Stimulated activated CD8-positive, alpha-beta memory T cell treated with anti-CD3 and anti-CD28 coated beads, Interleukin-15, amount 100 ng/mL, for 4 hours (primary cell): Measurements from ENCODE around the gene EPO.
"Not testable (repeated sequence)": the region's sequence is repeated elsewhere in the genome, so short reads cannot be mapped to it uniquely, and the experiment has no call there.

ENCODE experiments used
- DNase-seq, 2 donors: peaks; one replicate each; pipeline ENCODE4 v3.0.0-alpha.2; 2020; ENCODE audit warnings: low read depth in 2 of 2

EPO gene

GRCh38 chr7:100682991-100683658 lies 37.1 kb upstream of the EPO start:
- DNase-seq: no peak

DNA sequence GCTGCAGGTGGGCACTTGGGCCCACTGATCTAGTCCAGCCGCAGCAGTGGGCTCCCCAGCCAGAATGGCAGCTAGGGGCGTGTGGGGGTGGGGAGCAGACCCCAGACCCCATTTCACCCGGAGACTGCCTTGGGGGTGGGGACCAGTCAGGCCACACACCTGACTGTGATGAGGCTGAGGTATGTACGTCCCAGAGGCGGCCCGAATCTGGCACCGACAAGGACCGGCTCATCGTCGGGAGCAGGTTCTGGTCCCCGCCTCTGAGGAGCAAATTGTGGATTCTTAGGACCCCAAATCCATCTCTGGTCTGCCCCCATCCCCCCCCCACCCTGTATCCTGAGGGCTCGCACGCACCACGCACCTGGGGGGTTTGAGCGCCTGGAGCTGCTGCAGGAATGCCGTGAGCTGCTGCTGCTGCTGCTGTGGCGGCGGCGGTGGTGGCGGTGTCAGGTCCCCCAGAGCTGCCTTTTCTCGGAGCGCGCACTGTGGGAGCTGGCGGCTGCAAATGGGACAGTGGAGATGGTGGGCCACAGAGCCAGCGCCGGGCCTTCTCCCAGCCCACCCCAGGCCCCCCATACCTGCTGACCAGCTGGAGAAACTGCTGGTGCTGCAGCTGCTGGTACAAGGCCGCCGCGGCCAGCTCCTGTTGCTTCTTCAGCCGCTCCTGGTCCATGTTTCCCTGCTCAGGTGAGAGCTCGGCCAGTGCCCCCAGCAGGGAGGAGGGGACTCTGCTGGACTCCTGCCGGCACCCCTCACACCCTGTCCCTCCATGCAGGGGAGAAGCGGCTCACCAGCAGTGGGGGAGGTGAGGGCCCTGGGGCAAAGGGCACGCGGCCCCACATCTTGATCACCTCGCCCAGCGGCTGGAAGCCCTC lies 36.4 kb upstream of the EPO start:
- no peak for DNase-seq

GRCh38 chr7:100684534-100685042 lies 35.7 kb upstream of the EPO start:
- DNase-seq: no peak

DNA sequence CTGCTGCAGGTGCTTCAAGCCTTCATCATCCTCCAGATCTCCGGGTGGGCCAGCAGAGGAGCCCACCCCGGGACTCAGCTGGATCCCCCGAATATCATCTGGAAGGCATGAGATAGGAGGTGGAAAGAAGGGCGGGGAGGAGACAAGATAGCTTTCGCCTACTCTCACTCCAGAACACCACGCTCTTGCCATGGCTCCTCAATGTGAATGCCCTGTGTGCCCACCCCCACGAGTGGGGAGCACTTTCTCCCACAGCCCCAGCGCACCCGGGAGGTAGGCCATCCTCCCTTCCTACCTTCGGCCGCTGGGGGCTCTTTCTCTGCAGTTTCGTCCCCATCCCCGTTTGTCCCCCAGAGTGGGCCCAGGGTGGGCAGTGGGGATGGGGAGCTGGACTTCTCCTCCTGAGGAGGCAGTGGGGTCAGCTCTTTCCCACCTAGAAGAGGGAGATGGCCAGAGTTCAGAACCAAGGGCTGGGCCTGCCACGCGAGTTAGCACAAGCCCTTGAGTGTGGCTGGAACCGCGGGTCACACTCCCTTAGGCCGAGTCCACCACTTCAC lies 35.1 kb upstream of the EPO start:
- no peak for DNase-seq

DNA sequence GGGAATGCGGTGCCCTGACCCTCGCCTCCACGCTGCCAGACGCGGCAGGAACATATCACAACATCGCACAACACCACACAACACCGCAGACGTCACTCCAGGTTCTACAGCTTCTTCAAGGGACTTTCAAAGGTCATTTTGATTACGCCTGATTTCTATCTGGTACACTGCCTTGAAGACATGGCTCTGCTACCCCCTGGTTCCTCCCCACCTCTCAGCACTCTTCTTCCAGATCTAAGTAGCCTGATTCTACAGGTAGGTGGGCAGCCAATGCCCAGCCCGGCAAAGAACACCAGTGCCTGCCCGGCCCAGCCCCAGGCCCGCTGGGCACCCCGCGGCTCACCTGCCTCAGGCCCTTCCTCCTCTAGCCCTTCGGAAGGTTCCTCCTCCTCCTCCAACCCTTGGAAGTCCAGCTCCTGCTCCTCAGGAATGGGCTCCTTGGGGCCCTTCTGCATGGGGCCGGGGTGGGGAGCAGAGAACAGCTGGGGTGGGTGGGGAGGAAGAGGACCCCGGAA lies 34.6 kb upstream of the EPO start:
- DNase-seq: no peak

DNA sequence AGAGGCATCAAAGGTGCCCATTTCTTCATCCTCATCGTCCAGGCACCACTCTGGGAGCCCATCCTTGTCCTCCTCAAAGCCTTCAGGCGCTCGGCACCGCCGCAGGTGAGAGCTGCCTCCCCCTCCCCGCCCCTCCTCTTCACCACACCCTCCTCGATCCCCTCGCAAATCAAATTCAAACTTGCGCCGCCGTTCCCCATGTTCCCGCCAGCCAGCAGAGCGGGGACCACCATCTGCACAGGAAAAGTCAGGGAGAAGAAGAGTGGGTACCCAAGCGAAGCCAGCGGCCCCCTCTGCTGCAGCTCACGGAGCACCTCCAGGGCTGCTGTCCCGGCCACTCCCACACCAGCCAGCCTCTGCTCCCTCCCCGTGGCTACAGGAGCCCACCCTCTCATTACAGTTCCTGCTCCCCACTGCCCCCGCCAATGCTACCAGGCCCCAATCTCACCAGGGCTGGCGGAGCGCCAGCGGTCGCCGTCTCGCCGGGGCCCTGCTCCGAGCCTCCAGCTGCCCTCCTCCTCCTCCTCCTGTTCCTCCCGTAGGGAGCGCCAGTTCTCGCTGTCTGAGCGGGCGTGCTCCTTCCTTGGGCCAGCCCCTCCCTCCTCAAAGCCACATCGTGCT lies 34.0 kb upstream of the EPO start:
- DNase-seq: no peak

DNA sequence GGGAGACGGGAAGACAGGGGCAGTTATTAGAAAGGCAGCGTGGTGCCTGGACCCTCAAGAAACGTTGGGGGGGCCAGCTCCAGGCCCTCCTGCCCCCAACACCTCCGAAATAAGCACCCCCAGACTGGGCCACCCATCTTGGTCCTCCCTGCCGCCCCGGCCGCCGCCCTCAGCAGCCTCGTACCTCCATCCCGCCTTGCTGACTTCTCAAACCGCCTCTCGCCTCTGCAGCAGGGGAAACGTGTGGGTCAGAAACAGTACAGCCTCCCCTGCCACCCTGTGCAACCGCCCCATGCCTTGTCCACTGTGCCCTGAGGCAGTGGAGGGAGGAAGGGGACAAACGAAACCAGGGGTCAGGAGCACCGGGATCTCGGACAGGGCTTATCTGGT lies 33.5 kb upstream of the EPO start:
- no peak for DNase-seq

- no peak for DNase-seq
Measured at GRCh38 chr7:100687261-100687660, 33.0 kb upstream of the EPO start.

DNA sequence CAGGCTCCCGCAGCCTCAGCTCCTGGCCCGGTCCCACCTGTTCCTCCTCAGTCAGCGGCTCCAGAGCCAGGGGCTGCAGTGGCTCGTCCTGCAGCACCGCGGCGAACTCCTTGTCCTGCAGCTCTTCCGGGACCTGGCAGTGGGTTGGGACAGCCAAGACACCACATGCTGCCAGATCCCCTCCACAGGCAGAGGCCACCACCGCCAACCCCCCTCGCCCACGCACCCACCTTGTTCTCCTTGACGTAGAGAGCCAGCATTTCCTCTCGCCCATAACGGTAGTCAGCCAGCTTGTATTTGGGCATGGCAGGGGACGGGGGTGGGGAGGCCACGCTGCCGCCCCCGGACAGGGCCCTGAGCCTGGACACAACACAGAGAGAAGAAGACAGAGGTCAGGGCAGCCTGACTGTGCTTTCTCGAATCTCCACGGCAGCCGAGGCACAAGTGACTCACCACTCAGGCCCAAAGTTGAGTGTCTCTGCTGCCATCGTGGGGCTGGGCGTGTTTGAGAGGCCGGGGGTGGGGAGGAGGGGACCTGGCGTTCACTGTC lies 32.4 kb upstream of the EPO start:
- no peak for DNase-seq

- DNase-seq: no peak
Measured at GRCh38 chr7:100688326-100688860, 31.9 kb upstream of the EPO start.

- no peak for DNase-seq
Measured at GRCh38 chr7:100689230-100690135, 30.8 kb upstream of the EPO start.

GRCh38 chr7:100691676-100692577 lies 28.3 kb upstream of the EPO start:
- peak; percentile 47 to 59 for DNase-seq

DNA sequence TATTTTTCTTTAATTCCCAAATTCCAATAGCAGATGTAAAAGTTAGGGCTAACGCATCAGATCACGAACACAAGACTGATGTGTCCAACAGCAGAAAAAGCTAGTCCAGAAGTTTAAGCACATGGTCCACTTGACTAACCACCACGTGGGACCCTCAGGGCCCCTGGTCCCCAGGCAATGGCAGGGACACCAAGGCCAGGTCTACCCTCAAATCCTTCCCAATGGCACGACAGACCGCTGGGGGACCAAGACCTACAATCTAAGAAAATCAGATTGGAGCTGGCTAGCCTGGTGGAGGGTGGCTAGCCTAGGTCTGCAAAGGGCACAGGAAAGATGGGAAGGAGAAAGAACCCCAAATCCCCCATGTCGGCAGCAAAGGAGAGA lies 27.7 kb upstream of the EPO start:
- DNase-seq: no peak

GRCh38 chr7:100693312-100694097 lies 26.8 kb upstream of the EPO start:
- DNase-seq: no peak

DNA sequence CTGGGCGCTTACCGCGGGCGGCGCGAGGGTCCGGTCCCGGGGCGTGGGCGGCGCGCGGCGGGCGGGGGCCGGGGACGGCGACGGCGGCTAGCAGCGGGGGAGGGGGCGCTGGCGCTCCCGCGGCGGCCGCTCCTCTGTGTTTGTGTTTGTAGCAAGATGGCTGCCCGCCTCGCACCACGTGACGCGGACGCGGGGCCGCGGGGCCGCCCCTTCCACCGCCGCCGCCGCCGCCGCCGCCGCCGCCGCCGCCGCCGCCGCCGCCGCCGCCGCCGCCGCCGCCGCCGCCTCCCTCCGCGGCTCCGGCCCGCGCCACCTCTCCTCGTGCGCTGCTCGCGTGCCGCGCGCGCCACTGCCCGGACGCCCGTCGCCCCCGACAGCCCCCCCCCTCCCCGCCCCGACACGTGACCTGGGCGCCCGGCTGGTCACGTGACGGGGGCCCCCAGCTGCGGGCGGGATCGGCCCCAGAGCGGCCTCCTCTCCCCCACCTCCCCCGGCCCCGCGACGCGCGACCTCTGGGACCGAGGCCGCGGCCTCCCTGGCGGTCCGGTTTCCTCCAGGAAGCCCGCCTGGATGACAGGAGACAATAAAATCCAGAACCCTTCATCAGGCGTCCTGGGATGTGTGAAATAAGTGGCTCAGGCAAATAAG lies 26.0 kb upstream of the EPO start, which contains the start of gene GIGYF1:
GIGYF1 (minus strand) TSS at position 153 of the 648 bp plus-strand sequence. CDS start 6,012 bp downstream, outside the sequence.
- DNase-seq: peak in 1 of 2 donors; percentile 46

- DNase-seq: no peak
Measured at GRCh38 chr7:100696123-100696521, 24.1 kb upstream of the EPO start.

DNA sequence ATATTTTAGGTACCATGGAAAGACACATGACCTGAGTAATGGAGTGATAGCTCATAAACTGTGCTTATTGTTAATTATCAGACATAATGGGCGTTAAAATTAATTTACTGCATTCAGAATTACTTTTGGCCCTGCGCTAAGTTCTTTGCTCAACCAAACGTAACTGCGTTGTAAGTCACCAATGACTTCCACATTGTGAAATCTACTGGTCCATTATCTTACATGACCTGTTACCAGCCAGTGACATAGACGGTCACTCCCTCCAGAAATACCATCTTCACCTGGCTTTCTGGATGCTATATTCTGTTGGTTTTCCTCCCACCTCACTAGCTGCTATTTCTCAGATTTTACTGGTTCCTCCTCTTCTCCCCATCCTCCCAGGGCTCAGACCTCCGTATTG lies 21.2 kb upstream of the EPO start:
- no peak for DNase-seq

DNA sequence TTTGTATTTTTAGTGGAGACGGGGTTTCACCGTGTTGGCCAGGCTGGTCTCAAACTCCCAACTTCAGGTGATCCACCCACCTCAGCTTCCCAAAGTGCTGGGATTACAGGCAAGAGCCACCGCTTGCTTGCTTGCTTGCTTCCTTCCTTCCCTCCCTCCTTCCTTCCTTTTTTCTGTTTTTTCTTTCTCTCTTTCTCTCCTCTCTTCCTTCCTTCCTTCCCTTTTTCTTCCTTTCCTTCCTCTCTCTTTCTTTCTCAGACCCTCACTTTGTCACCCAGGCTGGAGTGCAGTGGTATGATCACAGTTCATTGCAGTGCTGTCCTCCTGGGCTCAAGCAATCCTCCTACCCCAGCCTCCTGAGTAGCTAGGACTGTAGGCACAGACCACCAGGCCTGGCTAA lies 19.2 kb upstream of the EPO start:
- not testable (repeated sequence) for DNase-seq
